ENCODE measurements around the gene MS4A6A.

DNA sequence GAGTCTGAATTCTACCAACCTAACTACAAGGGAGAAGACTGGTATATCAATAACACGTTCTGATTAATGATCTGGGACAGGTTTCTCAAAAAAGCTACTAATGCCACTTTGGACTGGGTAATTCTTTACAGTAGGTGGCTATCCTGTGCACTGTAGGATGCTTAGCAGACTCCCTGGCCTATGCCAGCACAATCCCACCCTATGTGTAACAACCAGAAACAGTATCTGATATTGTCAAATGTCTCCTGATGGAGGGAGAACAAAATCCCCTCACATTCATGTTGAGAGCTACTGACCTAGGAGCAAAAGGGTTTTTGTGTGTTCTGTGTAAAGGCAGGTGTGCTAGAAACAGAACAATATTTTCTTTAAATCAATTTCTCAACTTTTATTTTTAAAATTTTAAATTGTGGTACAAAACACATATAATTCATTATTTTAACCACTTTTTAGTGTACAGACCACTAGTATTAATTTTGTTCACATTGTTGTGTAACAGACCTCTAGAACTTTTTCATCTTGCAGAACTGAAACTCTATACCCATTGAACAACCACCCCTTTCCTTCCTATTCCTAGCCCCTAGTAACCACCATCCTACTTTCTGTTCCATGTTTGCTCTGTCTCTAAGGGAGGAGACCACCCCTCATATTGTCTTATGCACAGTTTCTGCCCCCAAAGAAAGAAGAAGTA lies 2.1 kb upstream of the MS4A6A start:
- TF ChIP-seq NFIC (IDR thresholded peaks at IDR 0.05) (no peak), ZBTB7A (IDR thresholded peaks at IDR 0.05; ENCODE audit: low read depth) (no peak), EP300 (IDR thresholded peaks at IDR 0.05; ENCODE audit: borderline replicate concordance) (no peak), FOXM1 (IDR thresholded peaks at IDR 0.05; ENCODE audit: borderline replicate concordance, low read depth) (no peak), YY1 (IDR thresholded peaks at IDR 0.05; ENCODE audit: low read depth) (no peak), TAF1 (IDR thresholded peaks at IDR 0.05; ENCODE audit: low read depth) (no peak), TEAD4 (IDR thresholded peaks at IDR 0.05) (no peak), CREB1 (IDR thresholded peaks at IDR 0.05; ENCODE audit: low read depth) (no peak), CEBPB (IDR thresholded peaks at IDR 0.05) (no peak)
- TF ChIP-seq, protein P1, sequence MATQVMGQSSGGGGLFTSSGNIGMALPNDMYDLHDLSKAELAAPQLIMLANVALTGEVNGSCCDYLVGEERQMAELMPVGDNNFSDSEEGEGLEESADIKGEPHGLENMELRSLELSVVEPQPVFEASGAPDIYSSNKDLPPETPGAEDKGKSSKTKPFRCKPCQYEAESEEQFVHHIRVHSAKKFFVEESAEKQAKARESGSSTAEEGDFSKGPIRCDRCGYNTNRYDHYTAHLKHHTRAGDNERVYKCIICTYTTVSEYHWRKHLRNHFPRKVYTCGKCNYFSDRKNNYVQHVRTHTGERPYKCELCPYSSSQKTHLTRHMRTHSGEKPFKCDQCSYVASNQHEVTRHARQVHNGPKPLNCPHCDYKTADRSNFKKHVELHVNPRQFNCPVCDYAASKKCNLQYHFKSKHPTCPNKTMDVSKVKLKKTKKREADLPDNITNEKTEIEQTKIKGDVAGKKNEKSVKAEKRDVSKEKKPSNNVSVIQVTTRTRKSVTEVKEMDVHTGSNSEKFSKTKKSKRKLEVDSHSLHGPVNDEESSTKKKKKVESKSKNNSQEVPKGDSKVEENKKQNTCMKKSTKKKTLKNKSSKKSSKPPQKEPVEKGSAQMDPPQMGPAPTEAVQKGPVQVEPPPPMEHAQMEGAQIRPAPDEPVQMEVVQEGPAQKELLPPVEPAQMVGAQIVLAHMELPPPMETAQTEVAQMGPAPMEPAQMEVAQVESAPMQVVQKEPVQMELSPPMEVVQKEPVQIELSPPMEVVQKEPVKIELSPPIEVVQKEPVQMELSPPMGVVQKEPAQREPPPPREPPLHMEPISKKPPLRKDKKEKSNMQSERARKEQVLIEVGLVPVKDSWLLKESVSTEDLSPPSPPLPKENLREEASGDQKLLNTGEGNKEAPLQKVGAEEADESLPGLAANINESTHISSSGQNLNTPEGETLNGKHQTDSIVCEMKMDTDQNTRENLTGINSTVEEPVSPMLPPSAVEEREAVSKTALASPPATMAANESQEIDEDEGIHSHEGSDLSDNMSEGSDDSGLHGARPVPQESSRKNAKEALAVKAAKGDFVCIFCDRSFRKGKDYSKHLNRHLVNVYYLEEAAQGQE (IDR thresholded peaks at IDR 0.05; ENCODE audit: low read depth) = no peak
- TF ChIP-seq, protein P2, sequence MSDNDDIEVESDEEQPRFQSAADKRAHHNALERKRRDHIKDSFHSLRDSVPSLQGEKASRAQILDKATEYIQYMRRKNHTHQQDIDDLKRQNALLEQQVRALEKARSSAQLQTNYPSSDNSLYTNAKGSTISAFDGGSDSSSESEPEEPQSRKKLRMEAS (IDR thresholded peaks at IDR 0.05) = no peak
- TF ChIP-seq, protein P3, sequence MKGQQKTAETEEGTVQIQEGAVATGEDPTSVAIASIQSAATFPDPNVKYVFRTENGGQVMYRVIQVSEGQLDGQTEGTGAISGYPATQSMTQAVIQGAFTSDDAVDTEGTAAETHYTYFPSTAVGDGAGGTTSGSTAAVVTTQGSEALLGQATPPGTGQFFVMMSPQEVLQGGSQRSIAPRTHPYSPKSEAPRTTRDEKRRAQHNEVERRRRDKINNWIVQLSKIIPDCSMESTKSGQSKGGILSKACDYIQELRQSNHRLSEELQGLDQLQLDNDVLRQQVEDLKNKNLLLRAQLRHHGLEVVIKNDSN (IDR thresholded peaks at IDR 0.05) = no peak

Measured in Ishikawa (cell line).